Endodermal cell (in vitro differentiated cells): ENCODE results near the gene AXIN2. TPM values are rescaled to one million over a fixed set of nuclear protein-coding genes. Genes with fewer than 3 reads are reported as not detected.

Source experiments
- DNase-seq: peaks from one replicate; pipeline ENCODE4 v3.0.0-alpha.2; 2017
- H3K27ac ChIP-seq: 2 replicates; pipeline ENCODE4 v1.5.1; 2013; ENCODE audit warnings: mild to moderate bottlenecking, low read depth, low read length, moderate library complexity
- H3K27me3 ChIP-seq: 2 replicates; pipeline ENCODE4 v1.6.1; 2013; ENCODE audit warnings: mild to moderate bottlenecking, low read length, moderate library complexity; ENCODE audit not compliant: insufficient read depth, control insufficient read depth, poor library complexity, severe bottlenecking
- H3K36me3 ChIP-seq: 2 replicates; pipeline ENCODE4 v1.7.0; 2013; ENCODE audit warnings: mild to moderate bottlenecking, low read length, moderate library complexity; ENCODE audit not compliant: control insufficient read depth, insufficient read depth
- H3K4me1 ChIP-seq: one replicate; pipeline ENCODE4 v1.7.0; 2013; ENCODE audit warnings: low read length; ENCODE audit not compliant: control insufficient read depth, insufficient read depth
- H3K4me3 ChIP-seq: 2 replicates; pipeline ENCODE4 v1.5.1; 2013; ENCODE audit warnings: mild to moderate bottlenecking, low read length, moderate library complexity
- H3K9ac ChIP-seq: 2 replicates; pipeline ENCODE4 v1.6.1; 2013; ENCODE audit warnings: mild to moderate bottlenecking, low read length, moderate library complexity; ENCODE audit not compliant: poor library complexity, severe bottlenecking; ENCODE audit errors: extremely low read depth
- H3K9me3 ChIP-seq: 2 replicates; pipeline ENCODE4 v1.6.1; 2013; ENCODE audit warnings: mild to moderate bottlenecking, low read length, moderate library complexity; ENCODE audit not compliant: control insufficient read depth
- H3K27ac Mint-ChIP-seq: 2 replicates; pipeline ENCODE4 v1.8.0; 2020; ENCODE audit warnings: mixed read lengths
- H3K27me3 Mint-ChIP-seq: 2 replicates; pipeline ENCODE4 v1.8.0; 2021; ENCODE audit warnings: mild to moderate bottlenecking, mixed read lengths; ENCODE audit not compliant: insufficient read depth
- H3K36me3 Mint-ChIP-seq: 2 replicates; pipeline ENCODE4 v1.8.0; 2020; ENCODE audit warnings: low read depth, mixed read lengths
- H3K4me1 Mint-ChIP-seq: 2 replicates; pipeline ENCODE4 v1.8.0; 2020; ENCODE audit warnings: mixed read lengths
- H3K4me3 Mint-ChIP-seq: 2 replicates; pipeline ENCODE4 v1.8.0; 2020; ENCODE audit warnings: mild to moderate bottlenecking, moderate library complexity, mixed read lengths
- H3K9me3 Mint-ChIP-seq: 2 replicates; pipeline ENCODE4 v1.8.0; 2020; ENCODE audit warnings: mild to moderate bottlenecking, mixed read lengths
- WGBS, 2 experiments: methylation state at CpG; one replicate each; pipeline versions ENCODE4 v1.1.5 to v1.1.7; 2013; ENCODE audit warnings: missing lambda C conversion rate in 2 of 2, mixed read lengths in 1 of 2; ENCODE audit not compliant: insufficient coverage in 1 of 2, insufficient read length in 1 of 2; 5-methylcytosine and 5-hydroxymethylcytosine counted together
- total RNA-seq, 2 donors: library from RNA; stranded (reverse); fragmentation: NEBNext Ultra II Directional in 1 of 2; extraction: Animal tissue kit (Norgen Biotek cat#: 25700) in 1 of 2; gene quantifications; 2 replicates in 1 of 2; 3 replicates in 1 of 2; pipeline ENCODE4 v1.2.1, GENCODE V29; 2021
- TF ChIP-seq, protein P1 (sequence below): fragments of 200-600 bp; sonication (generic); conservative IDR thresholded peaks from 2 replicates; pipeline ENCODE4 v1.5.0; 2021; ENCODE audit warnings: antibody characterized with exemption, mild to moderate bottlenecking

Gene AXIN2
- total RNA-seq, 2 donors from 2014 or later = 40.1 to 53.2 TPM

DNA sequence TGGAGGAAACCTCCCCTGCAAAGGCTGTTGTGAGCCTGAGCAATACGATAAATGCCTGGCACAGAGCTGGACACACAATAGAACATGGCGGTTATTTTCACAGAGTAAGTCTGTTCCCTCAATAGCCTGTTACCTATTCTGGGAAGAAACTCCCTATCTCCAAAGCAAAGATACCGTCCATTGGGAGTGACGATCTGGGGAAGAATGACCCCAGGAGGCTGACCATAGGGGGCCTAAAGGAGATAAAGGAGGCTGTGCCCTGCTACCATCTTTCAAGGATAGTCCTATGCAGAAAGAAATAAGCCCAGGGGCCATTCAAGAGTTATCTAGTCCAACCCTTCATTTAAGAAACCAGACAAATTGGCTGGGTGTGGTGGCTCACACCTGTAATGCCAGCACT is 4.1 kb upstream of the AXIN2 start:
- Mint-ChIP-seq H3K27ac (peak overlapping the region; percentile 74), H3K4me3 (no peak overlapping the region), H3K9me3 (no peaks in the 10 kb centered on the region), H3K27me3 (peaks cover 3% of the 10 kb centered on the region), H3K4me1 (peaks cover 37% of the 10 kb centered on the region), H3K36me3 (no peaks in the 10 kb centered on the region)
- WGBS, 2 experiments = 52 to 100% methylated on average over 2 to 4 of the region's 4 CpGs
- no peaks in the 10 kb centered on the region for H3K36me3 ChIP-seq
- DNase-seq = peak; percentile 77
- H3K9me3 ChIP-seq = peaks cover 5% of the 10 kb centered on the region
- H3K27ac ChIP-seq = no peak overlapping the region
- peaks cover 6% of the 10 kb centered on the region for H3K4me1 ChIP-seq
- H3K4me3 ChIP-seq = no peak overlapping the region
- no peak overlapping the region for H3K9ac ChIP-seq
- TF ChIP-seq, protein P1, sequence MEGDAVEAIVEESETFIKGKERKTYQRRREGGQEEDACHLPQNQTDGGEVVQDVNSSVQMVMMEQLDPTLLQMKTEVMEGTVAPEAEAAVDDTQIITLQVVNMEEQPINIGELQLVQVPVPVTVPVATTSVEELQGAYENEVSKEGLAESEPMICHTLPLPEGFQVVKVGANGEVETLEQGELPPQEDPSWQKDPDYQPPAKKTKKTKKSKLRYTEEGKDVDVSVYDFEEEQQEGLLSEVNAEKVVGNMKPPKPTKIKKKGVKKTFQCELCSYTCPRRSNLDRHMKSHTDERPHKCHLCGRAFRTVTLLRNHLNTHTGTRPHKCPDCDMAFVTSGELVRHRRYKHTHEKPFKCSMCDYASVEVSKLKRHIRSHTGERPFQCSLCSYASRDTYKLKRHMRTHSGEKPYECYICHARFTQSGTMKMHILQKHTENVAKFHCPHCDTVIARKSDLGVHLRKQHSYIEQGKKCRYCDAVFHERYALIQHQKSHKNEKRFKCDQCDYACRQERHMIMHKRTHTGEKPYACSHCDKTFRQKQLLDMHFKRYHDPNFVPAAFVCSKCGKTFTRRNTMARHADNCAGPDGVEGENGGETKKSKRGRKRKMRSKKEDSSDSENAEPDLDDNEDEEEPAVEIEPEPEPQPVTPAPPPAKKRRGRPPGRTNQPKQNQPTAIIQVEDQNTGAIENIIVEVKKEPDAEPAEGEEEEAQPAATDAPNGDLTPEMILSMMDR = no peak
- no peaks in the 10 kb centered on the region for H3K27me3 ChIP-seq

DNA sequence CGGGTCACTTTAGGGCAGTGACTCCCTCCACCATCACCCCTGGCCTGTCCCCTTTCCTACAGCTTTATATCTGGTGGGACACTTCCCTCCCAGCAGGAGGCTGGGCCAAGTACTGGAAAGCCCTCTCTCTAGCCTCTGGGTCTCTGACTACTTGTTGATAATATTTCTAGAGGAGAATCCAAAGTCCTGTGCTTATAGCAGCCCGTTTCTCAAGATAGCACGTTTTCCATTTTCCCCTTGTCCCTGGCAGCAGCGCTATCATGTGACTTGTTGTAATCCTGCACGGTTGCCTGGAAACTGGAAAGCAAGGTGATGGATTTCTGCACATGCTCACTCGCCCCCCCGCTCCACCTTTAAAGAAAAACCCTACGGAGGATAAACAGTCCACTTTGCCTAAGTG is 3.3 kb upstream of the AXIN2 start:
- Histone ChIP-seq H3K27ac (peak overlapping the region; percentile 58), H3K9ac (no peak overlapping the region), H3K4me3 (no peak overlapping the region), H3K4me1 (peaks cover 6% of the 10 kb centered on the region), H3K9me3 (peaks cover 5% of the 10 kb centered on the region), H3K27me3 (no peaks in the 10 kb centered on the region), H3K36me3 (no peaks in the 10 kb centered on the region)
- peak overlapping the region; percentile 74 for H3K27ac Mint-ChIP-seq
- H3K27me3 Mint-ChIP-seq = peaks cover 3% of the 10 kb centered on the region
- H3K9me3 Mint-ChIP-seq = no peaks in the 10 kb centered on the region
- WGBS, 2 experiments = 77 to 89% methylated on average over 8 of the region's 8 CpGs
- H3K4me1 Mint-ChIP-seq = peaks cover 37% of the 10 kb centered on the region
- TF ChIP-seq, protein P1 = no peak
- H3K36me3 Mint-ChIP-seq = no peaks in the 10 kb centered on the region
- DNase-seq = no peak
- H3K4me3 Mint-ChIP-seq = no peak overlapping the region

DNA sequence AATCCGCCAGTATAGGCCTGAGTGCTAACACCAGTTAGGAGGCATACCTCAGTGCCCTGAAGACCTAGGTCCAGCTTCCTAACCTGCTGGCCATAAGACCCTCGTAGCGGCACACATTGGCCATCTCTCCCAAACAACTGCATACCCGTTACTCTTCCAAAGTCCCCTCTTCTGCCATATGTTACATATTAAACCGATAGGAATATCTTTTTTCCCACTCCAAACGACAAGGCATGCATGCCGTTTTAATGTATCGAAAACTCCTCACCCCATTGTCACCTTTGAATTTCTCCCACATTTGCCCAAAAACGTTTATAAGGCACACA is 721 bp upstream of the AXIN2 start:
- Histone ChIP-seq H3K4me3 (peak overlapping the region; percentile 75), H3K9me3 (peaks cover 5% of the 10 kb centered on the region), H3K36me3 (peaks cover 13% of the 10 kb centered on the region), H3K9ac (no peak overlapping the region), H3K27ac (peak overlapping the region; percentile 78), H3K27me3 (no peaks in the 10 kb centered on the region), H3K4me1 (peaks cover 6% of the 10 kb centered on the region)
- Mint-ChIP-seq H3K4me1 (peaks cover 17% of the 10 kb centered on the region), H3K27me3 (peaks cover 1% of the 10 kb centered on the region), H3K9me3 (no peaks in the 10 kb centered on the region), H3K4me3 (no peak overlapping the region), H3K36me3 (no peaks in the 10 kb centered on the region), H3K27ac (peak overlapping the region; percentile 82)
- no peak for DNase-seq
- 66 to 70% methylated on average over 8 to 9 of the region's 9 CpGs for WGBS, 2 experiments
- TF ChIP-seq, protein P1 = no peak
